Activated CD4-positive, alpha-beta T cell treated with anti-CD3 and anti-CD28 coated beads, Interleukin-2, amount 10 ng/mL, durations not matched to agents 7 days and 5 days (primary cell): ENCODE results near the gene LRRC8C. TPM values are rescaled to one million over a fixed set of nuclear protein-coding genes. Genes with fewer than 3 reads are reported as not detected.

Experiments used
- CTCF ChIA-PET: fragments of 350-600 bp; sonication (Branson Sonifier 250); formaldehyde crosslinking; loops from one replicate; lab custom pipeline; 2021; ENCODE audit warnings: antibody characterized with exemption; lab: Charles Lee
- POLR2A ChIA-PET: fragments of 350-600 bp; sonication (Branson Sonifier 250); formaldehyde crosslinking; loops from one replicate; lab custom pipeline; 2021; ENCODE audit warnings: antibody characterized with exemption; lab: Charles Lee
- DNase-seq: peaks from one replicate; pipeline ENCODE4 v3.0.0-alpha.2; 2020
- H3K27ac Mint-ChIP-seq: one replicate; pipeline ENCODE4 v1.8.0; 2021; ENCODE audit warnings: mild to moderate bottlenecking, moderate library complexity, mixed read lengths
- H3K27me3 Mint-ChIP-seq: one replicate; pipeline ENCODE4 v1.8.0; 2021; ENCODE audit warnings: mixed read lengths
- H3K36me3 Mint-ChIP-seq: one replicate; pipeline ENCODE4 v1.8.0; 2021; ENCODE audit warnings: low read depth, mixed read lengths
- H3K4me1 Mint-ChIP-seq: one replicate; pipeline ENCODE4 v1.8.0; 2021; ENCODE audit warnings: mixed read lengths
- H3K4me3 Mint-ChIP-seq: one replicate; pipeline ENCODE4 v1.8.0; 2021; ENCODE audit warnings: mild to moderate bottlenecking, moderate library complexity, mixed read lengths
- H3K9me3 Mint-ChIP-seq: one replicate; pipeline ENCODE4 v1.8.0; 2021; ENCODE audit warnings: mixed read lengths
- total RNA-seq, 2 experiments: library from RNA; stranded (reverse); gene quantifications; one replicate each; pipeline ENCODE4 v1.2.3, GENCODE V29; 2021

Gene LRRC8C
- total RNA-seq, 2 experiments from 2014 or later: 45.0 to 55.2 TPM

GRCh38 chr1:89732643-89733222, 99.8 kb downstream of the LRRC8C start:
- no peaks in the 10 kb centered on the region for H3K27me3 Mint-ChIP-seq
- CTCF ChIA-PET: interaction anchor here (4.2 kb wide), 1 partner anchor 30 kb away, joined by 14 read pairs; no protein-coding TSS in a partner anchor
- DNase-seq: no peak
- POLR2A ChIA-PET: no interaction called here
- H3K36me3 Mint-ChIP-seq: peaks cover 42% of the 10 kb centered on the region
- peaks cover 44% of the 10 kb centered on the region for H3K4me1 Mint-ChIP-seq
- no peak overlapping the region for H3K27ac Mint-ChIP-seq
- no peak overlapping the region for H3K4me3 Mint-ChIP-seq
- peaks cover 6% of the 10 kb centered on the region for H3K9me3 Mint-ChIP-seq

- Mint-ChIP-seq H3K27me3 (no peaks in the 10 kb centered on the region), H3K4me1 (peaks cover 38% of the 10 kb centered on the region), H3K36me3 (peaks cover 33% of the 10 kb centered on the region), H3K9me3 (peaks cover 6% of the 10 kb centered on the region), H3K27ac (no peak overlapping the region), H3K4me3 (no peak overlapping the region)
- no peak for DNase-seq
- ChIA-PET POLR2A (no interaction called here), CTCF (no interaction called here)
Observed at GRCh38 chr1:89733748-89734147, 100.8 kb downstream of the LRRC8C start.

- no peaks in the 10 kb centered on the region for H3K27me3 Mint-ChIP-seq
- H3K4me1 Mint-ChIP-seq: peaks cover 39% of the 10 kb centered on the region
- peaks cover 27% of the 10 kb centered on the region for H3K36me3 Mint-ChIP-seq
- ChIA-PET POLR2A (no interaction called here), CTCF (interaction anchor here (1.8 kb wide), 1 partner anchor 8 kb away, joined by 5 read pairs; no protein-coding TSS in a partner anchor)
- no peak overlapping the region for H3K27ac Mint-ChIP-seq
- no peak overlapping the region for H3K4me3 Mint-ChIP-seq
- H3K9me3 Mint-ChIP-seq: peaks cover 6% of the 10 kb centered on the region
- no peak for DNase-seq
Observed at GRCh38 chr1:89734442-89734841, 101.5 kb downstream of the LRRC8C start.

- Mint-ChIP-seq H3K36me3 (peaks cover 28% of the 10 kb centered on the region), H3K27me3 (no peaks in the 10 kb centered on the region), H3K4me3 (no peak overlapping the region), H3K9me3 (peaks cover 12% of the 10 kb centered on the region), H3K4me1 (peaks cover 49% of the 10 kb centered on the region), H3K27ac (no peak overlapping the region)
- no peak for DNase-seq
- ChIA-PET POLR2A (no interaction called here), CTCF (interaction anchor here (1.8 kb wide), 1 partner anchor 9 kb away, joined by 5 read pairs; no protein-coding TSS in a partner anchor)
Observed at GRCh38 chr1:89735479-89735878, 102.6 kb downstream of the LRRC8C start.

- Mint-ChIP-seq H3K27me3 (no peaks in the 10 kb centered on the region), H3K4me3 (no peak overlapping the region), H3K27ac (no peak overlapping the region), H3K4me1 (peaks cover 38% of the 10 kb centered on the region), H3K9me3 (peaks cover 12% of the 10 kb centered on the region), H3K36me3 (peaks cover 22% of the 10 kb centered on the region)
- no peak for DNase-seq
- ChIA-PET CTCF (interaction anchor here (1.2 kb wide), 1 partner anchor 10 kb away, joined by 3 read pairs; no protein-coding TSS in a partner anchor), POLR2A (no interaction called here)
Observed at GRCh38 chr1:89736937-89737733, 104.2 kb downstream of the LRRC8C start.

- H3K27ac Mint-ChIP-seq: no peak overlapping the region
- peaks cover 10% of the 10 kb centered on the region for H3K9me3 Mint-ChIP-seq
- POLR2A ChIA-PET: no interaction called here
- no peak overlapping the region for H3K4me3 Mint-ChIP-seq
- CTCF ChIA-PET: no interaction called here
- DNase-seq: no peak
- H3K27me3 Mint-ChIP-seq: no peaks in the 10 kb centered on the region
- H3K36me3 Mint-ChIP-seq: peaks cover 19% of the 10 kb centered on the region
- H3K4me1 Mint-ChIP-seq: peaks cover 31% of the 10 kb centered on the region
Observed at GRCh38 chr1:89737985-89738510, 105.1 kb downstream of the LRRC8C start.

- POLR2A ChIA-PET: no interaction called here
- no peaks in the 10 kb centered on the region for H3K27me3 Mint-ChIP-seq
- no peak for DNase-seq
- peak overlapping the region; percentile 40 for H3K4me3 Mint-ChIP-seq
- H3K27ac Mint-ChIP-seq: peak overlapping the region; percentile 65
- peaks cover 22% of the 10 kb centered on the region for H3K36me3 Mint-ChIP-seq
- CTCF ChIA-PET: interaction anchor here (0.5 kb wide), 1 partner anchor 242 kb away, joined by 3 read pairs; no protein-coding TSS in a partner anchor
- H3K4me1 Mint-ChIP-seq: peaks cover 29% of the 10 kb centered on the region
- peaks cover 10% of the 10 kb centered on the region for H3K9me3 Mint-ChIP-seq
Observed at GRCh38 chr1:89739013-89739843, 106.3 kb downstream of the LRRC8C start.

GRCh38 chr1:89739844-89740216, 106.9 kb downstream of the LRRC8C start:
- peak overlapping the region; percentile 65 for H3K27ac Mint-ChIP-seq
- H3K36me3 Mint-ChIP-seq: peaks cover 24% of the 10 kb centered on the region
- H3K4me3 Mint-ChIP-seq: no peak overlapping the region
- no peaks in the 10 kb centered on the region for H3K27me3 Mint-ChIP-seq
- no peak for DNase-seq
- H3K4me1 Mint-ChIP-seq: peaks cover 27% of the 10 kb centered on the region
- CTCF ChIA-PET: interaction anchor here (0.6 to 1.1 kb wide), 4 partner anchors 13 to 1790 kb away, joined by 3 to 4 read pairs (median 3); no protein-coding TSS in a partner anchor
- peaks cover 10% of the 10 kb centered on the region for H3K9me3 Mint-ChIP-seq
- POLR2A ChIA-PET: interaction anchor here (0.7 to 0.8 kb wide), 2 partner anchors 11 to 20 kb away, joined by 3 read pairs; no protein-coding TSS in a partner anchor

GRCh38 chr1:89743788-89744187, 110.9 kb downstream of the LRRC8C start:
- CTCF ChIA-PET: interaction anchor here (0.6 to 3.8 kb wide), 4 partner anchors 14 to 24 kb away, joined by 3 to 19 read pairs (median 7); no protein-coding TSS in a partner anchor
- POLR2A ChIA-PET: no interaction called here
- DNase-seq: no peak
- Mint-ChIP-seq H3K36me3 (peaks cover 37% of the 10 kb centered on the region), H3K27ac (no peak overlapping the region), H3K4me1 (peaks cover 29% of the 10 kb centered on the region), H3K9me3 (peaks cover 14% of the 10 kb centered on the region), H3K4me3 (no peak overlapping the region), H3K27me3 (no peaks in the 10 kb centered on the region)

- ChIA-PET CTCF (interaction anchor here (1.7 to 2.7 kb wide), 2 partner anchors 16 to 20 kb away, joined by 9 read pairs; no protein-coding TSS in a partner anchor), POLR2A (no interaction called here)
- H3K27ac Mint-ChIP-seq: no peak overlapping the region
- no peaks in the 10 kb centered on the region for H3K27me3 Mint-ChIP-seq
- H3K36me3 Mint-ChIP-seq: peaks cover 29% of the 10 kb centered on the region
- H3K4me3 Mint-ChIP-seq: no peak overlapping the region
- peaks cover 4% of the 10 kb centered on the region for H3K9me3 Mint-ChIP-seq
- no peak for DNase-seq
- H3K4me1 Mint-ChIP-seq: peaks cover 10% of the 10 kb centered on the region
Observed at GRCh38 chr1:89746424-89747149, 113.7 kb downstream of the LRRC8C start.

- peak overlapping the region; percentile 11 for H3K27ac Mint-ChIP-seq
- no peaks in the 10 kb centered on the region for H3K9me3 Mint-ChIP-seq
- DNase-seq: no peak
- ChIA-PET POLR2A (no interaction called here), CTCF (interaction anchor here (0.6 to 1.7 kb wide), 3 partner anchors 9 to 142 kb away, joined by 3 to 11 read pairs (median 3); no protein-coding TSS in a partner anchor)
- peaks cover 58% of the 10 kb centered on the region for H3K4me1 Mint-ChIP-seq
- H3K27me3 Mint-ChIP-seq: no peaks in the 10 kb centered on the region
- H3K36me3 Mint-ChIP-seq: peaks cover 15% of the 10 kb centered on the region
- H3K4me3 Mint-ChIP-seq: no peak overlapping the region
Observed at GRCh38 chr1:89753761-89754160, 120.8 kb downstream of the LRRC8C start.
